IMR-90 (cell line): ENCODE measurements around the gene ITPK1. TPM values are rescaled to one million over a fixed set of nuclear protein-coding genes. Genes with fewer than 3 reads are reported as not detected.

ENCODE experiments used
- ATAC-seq: fragments of 200-7000 bp; cut with Tn5 transposase; 2 replicates; pipeline ENCODE4 v1.9.1; 2020; ENCODE audit warnings: low read depth, mild to moderate bottlenecking, moderate library complexity
- BruUV-seq: library from RNA; stranded (reverse); fragments of 400-500 nt; replicated peaks from 2 replicates; lab custom pipeline; 2021; lab: Mats Ljungman, UMichigan
- CTCF ChIA-PET: fragments of 300-600 bp; formaldehyde crosslinking; extraction: SDS; loops from one replicate; lab custom pipeline; 2021; ENCODE audit warnings: antibody characterized with exemption; lab: Yijun Ruan, JAX
- POLR2A ChIA-PET: fragments of 300-600 bp; sonication (Branson Sonifier 250); formaldehyde crosslinking; loops from one replicate; lab custom pipeline; 2022; ENCODE audit warnings: antibody characterized with exemption; ENCODE audit not compliant: unreplicated experiment; lab: Charles Lee
- DNase-seq: peaks from one replicate; pipeline ENCODE4 v3.0.0; 2013
- H2AFZ ChIP-seq: replicated peaks from 2 replicates; pipeline ENCODE3; 2013; ENCODE audit warnings: low read length, mild to moderate bottlenecking; ENCODE audit not compliant: poor library complexity
- H2AK5ac ChIP-seq: 2 replicates; pipeline ENCODE4 v1.6.1; 2013; ENCODE audit warnings: low read depth, low read length, inconsistent platforms
- H2AK9ac ChIP-seq: replicated peaks from 2 replicates; pipeline ENCODE3; 2013; ENCODE audit warnings: mild to moderate bottlenecking, low read depth, low read length, moderate library complexity; ENCODE audit not compliant: poor library complexity
- H2BK120ac ChIP-seq: 2 replicates; pipeline ENCODE4 v1.6.1; 2013; ENCODE audit warnings: low read depth, low read length, inconsistent platforms
- H2BK15ac ChIP-seq: 3 replicates; pipeline ENCODE4 v1.6.1; 2013; ENCODE audit warnings: low read depth, low read length, inconsistent platforms
- H2BK20ac ChIP-seq: 2 replicates; pipeline ENCODE4 v1.6.1; 2013; ENCODE audit warnings: low read depth, mild to moderate bottlenecking, inconsistent platforms, low read length, moderate library complexity
- H2BK5ac ChIP-seq: 2 replicates; pipeline ENCODE4 v1.6.1; 2013; ENCODE audit warnings: mild to moderate bottlenecking, low read depth, low read length, inconsistent platforms; ENCODE audit not compliant: poor library complexity, severe bottlenecking
- H3K14ac ChIP-seq: replicated peaks from 2 replicates; pipeline ENCODE4 v1.6.1; 2013; ENCODE audit warnings: low read depth, low read length, inconsistent platforms
- H3K18ac ChIP-seq: 2 replicates; pipeline ENCODE4 v1.6.1; 2013; ENCODE audit warnings: low read depth, low read length, control low read depth
- H3K23ac ChIP-seq: 2 replicates; pipeline ENCODE4 v1.6.1; 2013; ENCODE audit warnings: low read depth, low read length, inconsistent platforms
- H3K27ac ChIP-seq: 2 replicates; pipeline ENCODE4 v1.5.1; 2013; ENCODE audit warnings: mild to moderate bottlenecking, control low read depth, low read length; ENCODE audit not compliant: insufficient read depth
- H3K27me3 ChIP-seq: 2 replicates; pipeline ENCODE4 v1.6.1; 2013; ENCODE audit warnings: low read length; ENCODE audit not compliant: control insufficient read depth, insufficient read depth
- H3K36me3 ChIP-seq: 2 replicates; pipeline ENCODE4 v1.6.1; 2013; ENCODE audit warnings: low read length, mixed read lengths; ENCODE audit not compliant: control insufficient read depth, insufficient read depth
- H3K4ac ChIP-seq: 2 replicates; pipeline ENCODE4 v1.6.1; 2013; ENCODE audit warnings: low read depth, low read length, inconsistent platforms
- H3K4me1 ChIP-seq: 2 replicates; pipeline ENCODE4 v1.6.1; 2013; ENCODE audit warnings: low read length, mixed read lengths; ENCODE audit not compliant: control insufficient read depth, insufficient read depth
- H3K4me2 ChIP-seq: 2 replicates; pipeline ENCODE4 v1.6.1; 2013; ENCODE audit warnings: low read depth, mild to moderate bottlenecking, control low read depth, low read length, moderate library complexity
- H3K4me3 ChIP-seq: 2 replicates; pipeline ENCODE4 v1.5.1; 2013; ENCODE audit warnings: low read depth, mild to moderate bottlenecking, control low read depth, low read length, moderate library complexity; ENCODE audit not compliant: insufficient read depth
- H3K56ac ChIP-seq: 2 replicates; pipeline ENCODE4 v1.6.1; 2013; ENCODE audit warnings: low read length, inconsistent platforms; ENCODE audit not compliant: insufficient read depth; ENCODE audit errors: extremely low read depth
- H3K79me1 ChIP-seq, 2 experiments: 2 replicates each; pipeline ENCODE4 v1.6.1; 2013; ENCODE audit warnings: low read length in 2 of 2, inconsistent platforms in 1 of 2, low read depth in 1 of 2
- H3K9ac ChIP-seq: 2 replicates; pipeline ENCODE4 v1.6.1; 2013; ENCODE audit warnings: low read depth, low read length, control low read depth
- H3K9me1 ChIP-seq: 2 replicates; pipeline ENCODE4 v1.6.1; 2013; ENCODE audit warnings: low read length, inconsistent platforms; ENCODE audit not compliant: insufficient read depth
- H3K9me3 ChIP-seq: 2 replicates; pipeline ENCODE4 v1.6.1; 2013; ENCODE audit warnings: low read length; ENCODE audit not compliant: control insufficient read depth, insufficient read depth
- H4K20me1 ChIP-seq: 2 replicates; pipeline ENCODE4 v1.6.1; 2013; ENCODE audit warnings: low read length, inconsistent platforms; ENCODE audit not compliant: insufficient read depth
- H4K5ac ChIP-seq: 2 replicates; pipeline ENCODE4 v1.6.1; 2013; ENCODE audit warnings: mild to moderate bottlenecking, low read depth, low read length, control low read depth
- H4K8ac ChIP-seq, 2 experiments: 2 replicates each; pipeline ENCODE4 v1.6.1; 2013; ENCODE audit warnings: low read depth in 2 of 2, low read length in 2 of 2, control low read depth in 1 of 2, inconsistent platforms in 1 of 2
- H4K91ac ChIP-seq: 2 replicates; pipeline ENCODE4 v1.6.1; 2013; ENCODE audit warnings: low read depth, low read length, inconsistent platforms; ENCODE audit not compliant: insufficient read depth
- BHLHE40 ChIP-seq: fragments of 150-350 bp; IDR thresholded peaks from 2 replicates; pipeline ENCODE4 v1.6.1; 2016; ENCODE audit warnings: mild to moderate bottlenecking, low read depth, low read length
- CTCF ChIP-seq: conservative IDR thresholded peaks from 2 replicates; pipeline ENCODE4 v1.5.1; 2012; ENCODE audit warnings: mild to moderate bottlenecking, low read depth, low read length, improper control_type of control experiment
- ELK1 ChIP-seq: fragments of 150-350 bp; IDR thresholded peaks from 2 replicates; pipeline ENCODE4 v1.6.1; 2016; ENCODE audit warnings: low read depth, mild to moderate bottlenecking, low read length, moderate library complexity, borderline replicate concordance
- FOS ChIP-seq: fragments of 150-350 bp; IDR thresholded peaks from 2 replicates; pipeline ENCODE4 v1.6.1; 2016; ENCODE audit warnings: low read depth, low read length
- MAFK ChIP-seq: IDR thresholded peaks from 2 replicates; pipeline ENCODE4 v1.6.1; 2012; ENCODE audit warnings: low read depth, low read length, improper control_type of control experiment
- MAZ ChIP-seq: IDR thresholded peaks from 2 replicates; pipeline ENCODE4 v1.6.1; 2012; ENCODE audit warnings: low read depth, mild to moderate bottlenecking, low read length, improper control_type of control experiment, moderate library complexity, borderline replicate concordance
- MXI1 ChIP-seq: IDR thresholded peaks from 2 replicates; pipeline ENCODE4 v1.6.1; 2012; ENCODE audit warnings: low read depth, mild to moderate bottlenecking, low read length, moderate library complexity, borderline replicate concordance
- NFE2L2 ChIP-seq: fragments of 150-350 bp; IDR thresholded peaks from 2 replicates; pipeline ENCODE4 v1.6.1; 2016; ENCODE audit warnings: low read depth, mild to moderate bottlenecking, low read length
- POLR2A ChIP-seq: IDR thresholded peaks from 2 replicates; pipeline ENCODE4 v1.6.1; 2012; ENCODE audit warnings: mild to moderate bottlenecking, low read depth, low read length
- RAD21 ChIP-seq: IDR thresholded peaks from 2 replicates; pipeline ENCODE4 v1.6.1; 2012; ENCODE audit warnings: low read length, improper control_type of control experiment
- RCOR1 ChIP-seq: IDR thresholded peaks from 2 replicates; pipeline ENCODE4 v1.6.1; 2012; ENCODE audit warnings: mild to moderate bottlenecking, low read length, improper control_type of control experiment; ENCODE audit not compliant: insufficient replicate concordance
- RFX5 ChIP-seq: IDR thresholded peaks from 2 replicates; pipeline ENCODE4 v1.8.0; 2012; ENCODE audit warnings: low read depth, mild to moderate bottlenecking, low read length, moderate library complexity
- SMC3 ChIP-seq: fragments of 150-350 bp; IDR thresholded peaks from 2 replicates; pipeline ENCODE4 v1.6.1; 2016; ENCODE audit warnings: low read depth, mild to moderate bottlenecking, antibody characterized with exemption, low read length, moderate library complexity
- WGBS, 2 experiments: methylation state at CpG; one replicate each; pipeline versions ENCODE4 v1.1.5 to v1.1.7; 2013; ENCODE audit warnings: missing lambda C conversion rate in 2 of 2; ENCODE audit not compliant: insufficient read length in 1 of 2; ENCODE audit errors: extremely low coverage in 2 of 2; 5-methylcytosine and 5-hydroxymethylcytosine counted together
- dilution Hi-C: fragments of 300-500 bp; cut with HindIII; formaldehyde crosslinking; loops from one replicate; pipeline ENCODE4 v1.14.3; 2018; ENCODE audit warnings: low sequenced_read_pairs; ENCODE audit not compliant: unreplicated experiment
- in situ Hi-C: fragments of 300-500 bp; cut with MboI; formaldehyde crosslinking; loops from 3 replicates; pipeline ENCODE4 v1.14.3; 2019; ENCODE audit warnings: low sequenced_read_pairs, inconsistent platforms, mixed read lengths
- intact Hi-C: fragments of 100-400 bp; cut with micrococcal nuclease; formaldehyde crosslinking; loops from 2 replicates; pipeline ENCODE4 v1.10.0; 2022
- polyA plus RNA-seq, 3 experiments: library from polyadenylated mRNA; depleted of rRNA; stranded (reverse); fragments of >200 nt; gene quantifications; 2 replicates each; pipeline ENCODE4 v1.2.3, GENCODE V29; 2012; ENCODE audit warnings: low replicate concordance in 1 of 3
- total RNA-seq: library from RNA; depleted of rRNA; stranded (reverse); fragments of >200 nt; gene quantifications from 2 replicates; pipeline ENCODE4 v1.2.3, GENCODE V29; 2012

Gene ITPK1
- total and polyA plus RNA-seq, 2 of the 4 experiments (the other 2 are of a cell fraction) = 21.7 to 26.9 TPM

- dilution Hi-C loops (no loop called here), in situ Hi-C loops (no loop called here), intact Hi-C loops (no loop called here)
- H3K27ac ChIP-seq = no peak overlapping the region
- no peak overlapping the region for H3K9ac ChIP-seq
- CTCF ChIA-PET = no interaction called here
- H2BK5ac ChIP-seq = no peak overlapping the region
- H3K9me1 ChIP-seq = no peaks in the 10 kb centered on the region
- H2AFZ ChIP-seq = no peak overlapping the region
- no peak overlapping the region for H3K4ac ChIP-seq
- BruUV-seq = no TSS peak
- no peak overlapping the region for H2AK5ac ChIP-seq
- H4K91ac ChIP-seq = no peak overlapping the region
- no peaks in the 10 kb centered on the region; a peak in 1 of 4 replicates for H3K79me1 ChIP-seq
- H2BK20ac ChIP-seq = no peak overlapping the region
- H3K4me2 ChIP-seq = no peak overlapping the region
- H4K5ac ChIP-seq = no peak overlapping the region
- TF ChIP-seq CTCF = no peak
- no peak for TF ChIP-seq POLR2A
- no peak for TF ChIP-seq FOS
- no peak for TF ChIP-seq MAFK
- no peak for TF ChIP-seq MAZ
- no peak for TF ChIP-seq MXI1
- TF ChIP-seq RFX5 = no peak
- no peak for TF ChIP-seq RCOR1
- no peak for TF ChIP-seq SMC3
- no peak for TF ChIP-seq ELK1
- no peak for TF ChIP-seq RAD21
- TF ChIP-seq NFE2L2 = no peak
- TF ChIP-seq BHLHE40 = no peak
- POLR2A ChIA-PET = no interaction called here
- no peak overlapping the region for H3K18ac ChIP-seq
- H3K36me3 ChIP-seq = no peaks in the 10 kb centered on the region; the same call in 1 of the 2 replicates
- H2BK15ac ChIP-seq = no peak overlapping the region
- H3K56ac ChIP-seq = no peak overlapping the region
- DNase-seq (no peak), ATAC-seq (no peak)
- H2AK9ac ChIP-seq = no peak overlapping the region
- H2BK120ac ChIP-seq = no peak overlapping the region
- H3K27me3 ChIP-seq = no peaks in the 10 kb centered on the region
- H3K9me3 ChIP-seq = peaks cover 2% of the 10 kb centered on the region; the same call in 1 of the 2 replicates
- H3K23ac ChIP-seq = no peak overlapping the region
- H4K20me1 ChIP-seq = peaks cover 6% of the 10 kb centered on the region
- no peak overlapping the region for H4K8ac ChIP-seq
- H3K4me1 ChIP-seq = peaks cover 2% of the 10 kb centered on the region; the same call in 1 of the 2 replicates
- WGBS, 2 experiments = no CpG with 5 or more reads among the region's 4 CpGs
- H3K14ac ChIP-seq = no peak overlapping the region
- H3K4me3 ChIP-seq = no peak overlapping the region
Measured at GRCh38 chr14:93084402-93084801, 31.3 kb downstream of the ITPK1 start.
